ENCODE measurements around the gene LYRM1.

LYRM1 gene

DNA sequence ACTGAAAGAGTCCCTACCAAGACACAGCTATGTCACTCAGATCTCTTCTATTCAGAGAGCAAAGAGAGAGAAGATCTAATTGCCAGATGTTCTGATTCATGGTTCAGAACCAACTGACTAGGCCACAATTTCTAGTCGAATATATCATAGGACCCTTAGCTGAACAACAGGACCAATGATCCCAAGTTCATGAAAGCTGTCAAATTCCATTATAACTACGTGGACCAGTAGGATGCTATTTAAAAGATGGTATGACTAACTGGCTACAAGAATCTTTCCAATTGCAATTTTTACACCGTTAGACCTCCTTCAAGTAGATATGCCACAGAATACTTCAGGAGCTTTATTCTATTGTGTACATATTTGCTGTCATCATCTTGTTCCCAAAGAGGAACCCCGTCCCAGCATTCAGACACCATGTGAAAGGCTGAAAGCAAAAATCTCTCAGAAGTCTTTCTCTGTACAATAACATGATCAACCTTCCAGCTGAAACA, 26.4 kb upstream of the LYRM1 start:
- Histone ChIP-seq H3K36me3 (ENCODE audit: control insufficient read depth, low read length) (no peaks in the 10 kb centered on the region), H3K9me2 (replicated peaks; ENCODE audit: control insufficient read depth, low read length) (no peaks in the 10 kb centered on the region), H4K20me1 (ENCODE audit: control insufficient read depth, insufficient read depth, low read depth, low read length) (no peaks in the 10 kb centered on the region), H3K9me3 (ENCODE audit: control insufficient read depth, insufficient read depth, low read length) (no peaks in the 10 kb centered on the region), H3K79me2 (ENCODE audit: control insufficient read depth, low read length) (peaks cover 26% of the 10 kb centered on the region), H3K27ac (ENCODE audit: low read depth, low read length) (no peak overlapping the region), H3K4me2 (ENCODE audit: low read length) (peak overlapping the region; percentile 48), H3K27me3 (ENCODE audit: control insufficient read depth, low read length) (no peaks in the 10 kb centered on the region), H3K4me1 (ENCODE audit: control insufficient read depth, low read length) (peaks cover 22% of the 10 kb centered on the region), H3F3A (ENCODE audit: control insufficient read depth, insufficient read depth) (no peaks in the 10 kb centered on the region), H3K4me3 (ENCODE audit: low read length) (no peak overlapping the region)
- TF ChIP-seq, protein P1, sequence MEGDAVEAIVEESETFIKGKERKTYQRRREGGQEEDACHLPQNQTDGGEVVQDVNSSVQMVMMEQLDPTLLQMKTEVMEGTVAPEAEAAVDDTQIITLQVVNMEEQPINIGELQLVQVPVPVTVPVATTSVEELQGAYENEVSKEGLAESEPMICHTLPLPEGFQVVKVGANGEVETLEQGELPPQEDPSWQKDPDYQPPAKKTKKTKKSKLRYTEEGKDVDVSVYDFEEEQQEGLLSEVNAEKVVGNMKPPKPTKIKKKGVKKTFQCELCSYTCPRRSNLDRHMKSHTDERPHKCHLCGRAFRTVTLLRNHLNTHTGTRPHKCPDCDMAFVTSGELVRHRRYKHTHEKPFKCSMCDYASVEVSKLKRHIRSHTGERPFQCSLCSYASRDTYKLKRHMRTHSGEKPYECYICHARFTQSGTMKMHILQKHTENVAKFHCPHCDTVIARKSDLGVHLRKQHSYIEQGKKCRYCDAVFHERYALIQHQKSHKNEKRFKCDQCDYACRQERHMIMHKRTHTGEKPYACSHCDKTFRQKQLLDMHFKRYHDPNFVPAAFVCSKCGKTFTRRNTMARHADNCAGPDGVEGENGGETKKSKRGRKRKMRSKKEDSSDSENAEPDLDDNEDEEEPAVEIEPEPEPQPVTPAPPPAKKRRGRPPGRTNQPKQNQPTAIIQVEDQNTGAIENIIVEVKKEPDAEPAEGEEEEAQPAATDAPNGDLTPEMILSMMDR (IDR thresholded peaks at IDR 0.05; ENCODE audit: low read depth, low read length, poor library complexity, severe bottlenecking) = no peak
- no peak for TF ChIP-seq EZH2phosphoT487 (IDR thresholded peaks at IDR 0.05; ENCODE audit: borderline replicate concordance, low read length)

DNA sequence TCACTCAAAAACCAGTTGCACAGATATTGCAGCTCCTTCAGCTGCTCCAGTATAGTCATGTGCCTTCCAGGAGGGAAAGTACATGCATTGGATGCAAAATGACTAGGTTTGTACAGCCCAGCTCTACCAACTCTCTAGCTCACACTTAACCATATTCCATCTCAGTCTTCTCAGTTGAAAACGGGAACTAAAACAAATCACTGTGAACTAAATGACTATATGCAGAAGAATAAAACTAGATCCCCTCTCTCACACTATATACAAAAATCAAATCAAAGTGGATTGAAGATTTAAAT, 25.3 kb upstream of the LYRM1 start:
- H3K4me2 ChIP-seq (ENCODE audit: low read length) = peak overlapping the region; percentile 48; the same call in 1 of the 2 replicates
- H3K9me3 ChIP-seq (ENCODE audit: control insufficient read depth, insufficient read depth, low read length) = no peaks in the 10 kb centered on the region
- no peaks in the 10 kb centered on the region for H3K36me3 ChIP-seq (ENCODE audit: control insufficient read depth, low read length)
- no peaks in the 10 kb centered on the region for H4K20me1 ChIP-seq (ENCODE audit: control insufficient read depth, insufficient read depth, low read depth, low read length)
- H3F3A ChIP-seq (ENCODE audit: control insufficient read depth, insufficient read depth) = no peaks in the 10 kb centered on the region
- H3K9me2 ChIP-seq (replicated peaks; ENCODE audit: control insufficient read depth, low read length) = no peaks in the 10 kb centered on the region
- peaks cover 19% of the 10 kb centered on the region for H3K4me1 ChIP-seq (ENCODE audit: control insufficient read depth, low read length)
- TF ChIP-seq, protein P1 (IDR thresholded peaks at IDR 0.05; ENCODE audit: low read depth, low read length, poor library complexity, severe bottlenecking) = no peak
- TF ChIP-seq EZH2phosphoT487 (IDR thresholded peaks at IDR 0.05; ENCODE audit: borderline replicate concordance, low read length) = no peak
- H3K27ac ChIP-seq (ENCODE audit: low read depth, low read length) = no peak overlapping the region
- H3K27me3 ChIP-seq (ENCODE audit: control insufficient read depth, low read length) = no peaks in the 10 kb centered on the region
- H3K4me3 ChIP-seq (ENCODE audit: low read length) = no peak overlapping the region
- H3K79me2 ChIP-seq (ENCODE audit: control insufficient read depth, low read length) = peaks cover 25% of the 10 kb centered on the region

DNA sequence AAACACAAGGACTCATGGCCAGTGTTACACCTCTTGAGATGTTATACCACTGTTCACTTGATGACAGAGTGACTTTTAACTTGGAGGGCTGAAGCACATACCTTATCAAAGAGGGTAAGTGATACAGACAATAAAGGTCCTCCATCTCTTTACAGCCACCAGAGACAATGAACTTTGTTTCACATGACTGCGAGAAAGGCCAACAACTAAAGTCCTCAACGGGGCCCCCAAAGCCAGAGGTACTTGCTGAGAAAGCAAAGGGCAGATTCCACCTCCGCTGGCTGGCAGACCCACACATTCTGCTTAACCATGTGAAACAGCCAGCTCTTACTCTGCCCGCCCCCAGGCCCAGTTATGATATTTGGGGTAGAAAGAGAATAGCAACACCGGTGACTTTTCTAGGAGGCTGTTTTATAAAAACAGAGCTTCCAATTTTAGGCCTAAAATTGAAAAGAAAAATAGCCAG, 21.9 kb upstream of the LYRM1 start:
- Histone ChIP-seq H3K4me3 (ENCODE audit: low read length) (no peak overlapping the region), H4K20me1 (ENCODE audit: control insufficient read depth, insufficient read depth, low read depth, low read length) (no peaks in the 10 kb centered on the region), H3K9me3 (ENCODE audit: control insufficient read depth, insufficient read depth, low read length) (no peaks in the 10 kb centered on the region), H3K36me3 (ENCODE audit: control insufficient read depth, low read length) (no peaks in the 10 kb centered on the region), H3K4me2 (ENCODE audit: low read length) (no peak overlapping the region), H3F3A (ENCODE audit: control insufficient read depth, insufficient read depth) (no peaks in the 10 kb centered on the region), H3K79me2 (ENCODE audit: control insufficient read depth, low read length) (peaks cover 21% of the 10 kb centered on the region), H3K4me1 (ENCODE audit: control insufficient read depth, low read length) (peaks cover 23% of the 10 kb centered on the region), H3K27ac (ENCODE audit: low read depth, low read length) (no peak overlapping the region), H3K9me2 (replicated peaks; ENCODE audit: control insufficient read depth, low read length) (no peaks in the 10 kb centered on the region), H3K27me3 (ENCODE audit: control insufficient read depth, low read length) (no peaks in the 10 kb centered on the region)
- TF ChIP-seq, protein P1 (IDR thresholded peaks at IDR 0.05; ENCODE audit: low read depth, low read length, poor library complexity, severe bottlenecking) = no peak
- no peak for TF ChIP-seq EZH2phosphoT487 (IDR thresholded peaks at IDR 0.05; ENCODE audit: borderline replicate concordance, low read length)
